ENCODE measurements around the gene CAMK1G. TPM values are rescaled to one million over a fixed set of nuclear protein-coding genes. Genes with fewer than 3 reads are reported as not detected.

The CAMK1G gene
- total and polyA plus RNA-seq, 9 donors: 0.04 to 0.66 (median 0.31) TPM; not detected in 3

- no peak overlapping the region for H3K4me3 ChIP-seq (ENCODE audit: low read length)
- H3K27me3 ChIP-seq (ENCODE audit: control insufficient read depth, insufficient read depth, low read length): no peaks in the 10 kb centered on the region
- no peak overlapping the region for H3K27ac ChIP-seq (ENCODE audit: low read length)
- no peaks in the 10 kb centered on the region for H3K4me1 ChIP-seq (ENCODE audit: control insufficient read depth, insufficient read depth, low read length)
- WGBS (ENCODE audit: insufficient coverage): 78% methylated on average over 4 of the region's 8 CpGs
- no peaks in the 10 kb centered on the region for H3K9me3 ChIP-seq (replicated peaks; ENCODE audit: control insufficient read depth, low read depth, low read length)
- DNase-seq: no peak
- no peaks in the 10 kb centered on the region for H3K36me3 ChIP-seq (ENCODE audit: control insufficient read depth, insufficient read depth, low read length)
Measured at GRCh38 chr1:209609791-209610630, 26.5 kb downstream of the CAMK1G start.

GRCh38 chr1:209610631-209610905 lies 27.1 kb downstream of the CAMK1G start:
- H3K36me3 ChIP-seq (ENCODE audit: control insufficient read depth, insufficient read depth, low read length): no peaks in the 10 kb centered on the region
- H3K9me3 ChIP-seq (replicated peaks; ENCODE audit: control insufficient read depth, low read depth, low read length): no peaks in the 10 kb centered on the region
- WGBS (ENCODE audit: insufficient coverage): 59% methylated on average over 3 of the region's 3 CpGs
- no peak overlapping the region for H3K4me3 ChIP-seq (ENCODE audit: low read length)
- DNase-seq: no peak
- H3K27me3 ChIP-seq (ENCODE audit: control insufficient read depth, insufficient read depth, low read length): no peaks in the 10 kb centered on the region
- H3K27ac ChIP-seq (ENCODE audit: low read length): no peak overlapping the region
- H3K4me1 ChIP-seq (ENCODE audit: control insufficient read depth, insufficient read depth, low read length): no peaks in the 10 kb centered on the region

GRCh38 chr1:209611771-209612570 lies 28.5 kb downstream of the CAMK1G start:
- WGBS (ENCODE audit: insufficient coverage): 84% methylated on average over 10 of the region's 13 CpGs
- no peaks in the 10 kb centered on the region for H3K27me3 ChIP-seq (ENCODE audit: control insufficient read depth, insufficient read depth, low read length)
- no peak for DNase-seq
- no peak overlapping the region for H3K27ac ChIP-seq (ENCODE audit: low read length)
- no peaks in the 10 kb centered on the region for H3K9me3 ChIP-seq (replicated peaks; ENCODE audit: control insufficient read depth, low read depth, low read length)
- H3K4me1 ChIP-seq (ENCODE audit: control insufficient read depth, insufficient read depth, low read length): peaks cover 6% of the 10 kb centered on the region
- no peak overlapping the region for H3K4me3 ChIP-seq (ENCODE audit: low read length)
- no peaks in the 10 kb centered on the region for H3K36me3 ChIP-seq (ENCODE audit: control insufficient read depth, insufficient read depth, low read length)

GRCh38 chr1:209612646-209613399 lies 29.3 kb downstream of the CAMK1G start:
- no peaks in the 10 kb centered on the region for H3K36me3 ChIP-seq (ENCODE audit: control insufficient read depth, insufficient read depth, low read length)
- DNase-seq: no peak
- peaks cover 13% of the 10 kb centered on the region for H3K4me1 ChIP-seq (ENCODE audit: control insufficient read depth, insufficient read depth, low read length)
- no peak overlapping the region for H3K27ac ChIP-seq (ENCODE audit: low read length)
- no peaks in the 10 kb centered on the region for H3K9me3 ChIP-seq (replicated peaks; ENCODE audit: control insufficient read depth, low read depth, low read length)
- WGBS (ENCODE audit: insufficient coverage): 72% methylated on average over 8 of the region's 12 CpGs
- H3K27me3 ChIP-seq (ENCODE audit: control insufficient read depth, insufficient read depth, low read length): peaks cover under 1% of the 10 kb centered on the region
- no peak overlapping the region for H3K4me3 ChIP-seq (ENCODE audit: low read length)

GRCh38 chr1:209613400-209614150 lies 30.1 kb downstream of the CAMK1G start:
- peaks cover 19% of the 10 kb centered on the region for H3K4me1 ChIP-seq (ENCODE audit: control insufficient read depth, insufficient read depth, low read length)
- H3K4me3 ChIP-seq (ENCODE audit: low read length): no peak overlapping the region
- no peak overlapping the region for H3K27ac ChIP-seq (ENCODE audit: low read length)
- peaks cover 2% of the 10 kb centered on the region for H3K27me3 ChIP-seq (ENCODE audit: control insufficient read depth, insufficient read depth, low read length)
- no peaks in the 10 kb centered on the region for H3K36me3 ChIP-seq (ENCODE audit: control insufficient read depth, insufficient read depth, low read length)
- no peaks in the 10 kb centered on the region for H3K9me3 ChIP-seq (replicated peaks; ENCODE audit: control insufficient read depth, low read depth, low read length)
- WGBS (ENCODE audit: insufficient coverage): 45% methylated on average over 1 of the region's 4 CpGs
- DNase-seq: no peak

GRCh38 chr1:209614151-209614420 lies 30.6 kb downstream of the CAMK1G start:
- H3K4me3 ChIP-seq (ENCODE audit: low read length): no peak overlapping the region
- H3K27me3 ChIP-seq (ENCODE audit: control insufficient read depth, insufficient read depth, low read length): peaks cover 2% of the 10 kb centered on the region
- no peak for DNase-seq
- H3K9me3 ChIP-seq (replicated peaks; ENCODE audit: control insufficient read depth, low read depth, low read length): no peaks in the 10 kb centered on the region
- H3K36me3 ChIP-seq (ENCODE audit: control insufficient read depth, insufficient read depth, low read length): no peaks in the 10 kb centered on the region
- no peak overlapping the region for H3K27ac ChIP-seq (ENCODE audit: low read length)
- peaks cover 24% of the 10 kb centered on the region for H3K4me1 ChIP-seq (ENCODE audit: control insufficient read depth, insufficient read depth, low read length)
- WGBS (ENCODE audit: insufficient coverage): 88% methylated on average over 4 of the region's 5 CpGs

GRCh38 chr1:209614906-209615305 lies 31.4 kb downstream of the CAMK1G start:
- 97% methylated on average over 4 of the region's 5 CpGs for WGBS (ENCODE audit: insufficient coverage)

GRCh38 chr1:209616366-209617046 lies 33.0 kb downstream of the CAMK1G start:
- WGBS (ENCODE audit: insufficient coverage): 96% methylated on average over 5 of the region's 5 CpGs
- DNase-seq: no peak
- Histone ChIP-seq H3K9me3 (replicated peaks; ENCODE audit: control insufficient read depth, low read depth, low read length) (no peaks in the 10 kb centered on the region), H3K27ac (ENCODE audit: low read length) (no peak overlapping the region), H3K4me1 (ENCODE audit: control insufficient read depth, insufficient read depth, low read length) (peaks cover 40% of the 10 kb centered on the region), H3K36me3 (ENCODE audit: control insufficient read depth, insufficient read depth, low read length) (no peaks in the 10 kb centered on the region), H3K27me3 (ENCODE audit: control insufficient read depth, insufficient read depth, low read length) (peaks cover 2% of the 10 kb centered on the region), H3K4me3 (ENCODE audit: low read length) (no peak overlapping the region)

More at GRCh38 chr1:209614906-209615305, 31.4 kb downstream of the CAMK1G start:
- H3K4me3 ChIP-seq (ENCODE audit: low read length): no peak overlapping the region
- H3K9me3 ChIP-seq (replicated peaks; ENCODE audit: control insufficient read depth, low read depth, low read length): no peaks in the 10 kb centered on the region
- H3K27me3 ChIP-seq (ENCODE audit: control insufficient read depth, insufficient read depth, low read length): peaks cover 2% of the 10 kb centered on the region
- no peak for DNase-seq
- no peaks in the 10 kb centered on the region for H3K36me3 ChIP-seq (ENCODE audit: control insufficient read depth, insufficient read depth, low read length)
- peaks cover 29% of the 10 kb centered on the region for H3K4me1 ChIP-seq (ENCODE audit: control insufficient read depth, insufficient read depth, low read length)
- H3K27ac ChIP-seq (ENCODE audit: low read length): no peak overlapping the region

- Histone ChIP-seq H3K27me3 (ENCODE audit: control insufficient read depth, insufficient read depth, low read length) (peaks cover 2% of the 10 kb centered on the region), H3K36me3 (ENCODE audit: control insufficient read depth, insufficient read depth, low read length) (no peaks in the 10 kb centered on the region), H3K4me1 (ENCODE audit: control insufficient read depth, insufficient read depth, low read length) (peaks cover 44% of the 10 kb centered on the region), H3K4me3 (ENCODE audit: low read length) (no peak overlapping the region), H3K27ac (ENCODE audit: low read length) (no peak overlapping the region), H3K9me3 (replicated peaks; ENCODE audit: control insufficient read depth, low read depth, low read length) (no peaks in the 10 kb centered on the region)
- DNase-seq: no peak
- 84% methylated on average over 8 of the region's 10 CpGs for whole genome bisulfite sequencing (ENCODE audit: insufficient coverage)
Measured at GRCh38 chr1:209617047-209617673, 33.6 kb downstream of the CAMK1G start.

Measured in muscle of leg (tissue), 11 donors.